HG03196 (cell line): ENCODE data around the gene MORN5.
"Not testable (repeated sequence)": the region's sequence is repeated elsewhere in the genome, so short reads cannot be mapped to it uniquely, and the experiment has no call there.

Experiments
- ATAC-seq: cut with Tn5 transposase; IDR thresholded peaks from one replicate; pipeline ENCODE4 v1.9.1; 2021; ENCODE audit not compliant: unreplicated experiment

MORN5 gene

GRCh38 chr9:122159026-122159924, at the start of gene MORN5, which contains the start of gene NDUFA8:
MORN5 (plus strand) TSS chr9:122159908; CDS start chr9:122159973, 65 bp downstream.
NDUFA8 (minus strand) TSS chr9:122159779; CDS start chr9:122159677, 102 bp downstream.
- ATAC-seq = peak; percentile 93

- ATAC-seq = no peak
These were observed 49.4 kb upstream of the MORN5 start for GRCh38 chr9:122110100-122110833.

GRCh38 chr9:122111413-122112085, 48.2 kb upstream of the MORN5 start:
- no peak for ATAC-seq

- ATAC-seq = no peak
These were observed 47.5 kb upstream of the MORN5 start for GRCh38 chr9:122112238-122112637.

- ATAC-seq = no peak
These were observed 46.1 kb upstream of the MORN5 start for GRCh38 chr9:122113574-122113973.

GRCh38 chr9:122115176-122116035, 44.3 kb upstream of the MORN5 start:
- no peak for ATAC-seq

GRCh38 chr9:122116040-122116439, 43.7 kb upstream of the MORN5 start:
- no peak for ATAC-seq

GRCh38 chr9:122116448-122117173, 43.1 kb upstream of the MORN5 start:
- no peak for ATAC-seq

- ATAC-seq = not testable (repeated sequence)
These were observed 42.5 kb upstream of the MORN5 start for GRCh38 chr9:122117241-122117640.

- no peak for ATAC-seq
These were observed 41.2 kb upstream of the MORN5 start for GRCh38 chr9:122118343-122119165.

GRCh38 chr9:122119166-122119521, 40.6 kb upstream of the MORN5 start:
- no peak for ATAC-seq

- ATAC-seq = no peak
These were observed 40.0 kb upstream of the MORN5 start for GRCh38 chr9:122119721-122120120.

GRCh38 chr9:122120316-122121071, 39.2 kb upstream of the MORN5 start:
- no peak for ATAC-seq

GRCh38 chr9:122121391-122121790, 38.3 kb upstream of the MORN5 start:
- ATAC-seq = no peak

GRCh38 chr9:122121931-122122330, 37.8 kb upstream of the MORN5 start:
- no peak for ATAC-seq

- no peak for ATAC-seq
These were observed 37.2 kb upstream of the MORN5 start for GRCh38 chr9:122122468-122122867.

- ATAC-seq = no peak
These were observed 36.6 kb upstream of the MORN5 start for GRCh38 chr9:122122903-122123632.

- no peak for ATAC-seq
These were observed 35.7 kb upstream of the MORN5 start for GRCh38 chr9:122124048-122124447.
